Measurements from ENCODE around the gene UBXN6. TPM values are rescaled to one million over a fixed set of nuclear protein-coding genes. Genes with fewer than 3 reads are reported as not detected.

UBXN6 gene
- total and polyA plus RNA-seq, 2 experiments from 2014 or later, result 19.1 to 21.6 TPM

GRCh38 chr19:4467835-4468234 is 10.2 kb upstream of the UBXN6 start (continued):
- TF ChIP-seq NANOG (IDR thresholded peaks at IDR 0.05; ENCODE audit: borderline replicate concordance), result no peak

GRCh38 chr19:4464815-4465581 is 7.4 kb upstream of the UBXN6 start:
- Mint-ChIP-seq H3K36me3 (ENCODE audit: low read depth) (no peaks in the 10 kb centered on the region), H3K9me3 (no peaks in the 10 kb centered on the region), H3K27ac (no peak overlapping the region), H3K4me3 (no peak overlapping the region), H3K27me3 (ENCODE audit: insufficient read depth, low read depth, poor library complexity) (no peaks in the 10 kb centered on the region), H3K4me1 (no peaks in the 10 kb centered on the region)
- Histone ChIP-seq H3K79me2 (replicated peaks; ENCODE audit: insufficient read depth) (no peaks in the 10 kb centered on the region), H3K36me3 (ENCODE audit: insufficient read depth) (no peaks in the 10 kb centered on the region), H2AFZ (no peak overlapping the region), H3K4me3 (no peak overlapping the region), H3F3A (replicated peaks; ENCODE audit: low read depth) (no peaks in the 10 kb centered on the region), H4K20me1 (replicated peaks; ENCODE audit: insufficient read depth) (no peaks in the 10 kb centered on the region), H3K27me3 (ENCODE audit: insufficient read depth) (no peaks in the 10 kb centered on the region), H3K9me2 (ENCODE audit: insufficient read depth) (no peaks in the 10 kb centered on the region), H3K27ac (ENCODE audit: low read depth) (no peak overlapping the region), H3K4me2 (no peak overlapping the region), H3K4me1 (ENCODE audit: insufficient read depth) (no peaks in the 10 kb centered on the region)
- no peak for DNase-seq (ENCODE audit: low spot score)
- no peak for ATAC-seq
- TF ChIP-seq ZNF114 (CRISPR knock-in tag; IDR thresholded peaks at IDR 0.05) (no peak), ZNF462 (CRISPR knock-in tag; IDR thresholded peaks at IDR 0.05) (no peak), NANOG (IDR thresholded peaks at IDR 0.05; ENCODE audit: borderline replicate concordance) (no peak), JUNB (IDR thresholded peaks at IDR 0.05; ENCODE audit: unreplicated experiment) (no peak), ETS1 (IDR thresholded peaks at IDR 0.05) (no peak), POLR2AphosphoS5 (IDR thresholded peaks at IDR 0.05; ENCODE audit: low read depth) (no peak), EZH2 (IDR thresholded peaks at IDR 0.05; ENCODE audit: low read depth, unreplicated experiment) (no peak), REST (IDR thresholded peaks at IDR 0.05; ENCODE audit: unreplicated experiment) (no peak), CTCF (conservative IDR thresholded peaks at IDR 0.05; ENCODE audit: low read depth in 2 of 2) (no peak), ZNF331 (CRISPR knock-in tag; IDR thresholded peaks at IDR 0.05; ENCODE audit: low read depth) (no peak), STAT1 (IDR thresholded peaks at IDR 0.05; ENCODE audit: unreplicated experiment) (no peak), EZH2phosphoT487 (IDR thresholded peaks at IDR 0.05; ENCODE audit: unreplicated experiment) (no peak)
